Trophoblast cell (in vitro differentiated cells and primary cell): ENCODE data around the gene FYN.

ENCODE experiments used
- DNase-seq, 2 donors: peaks; one replicate each; pipeline ENCODE4 v3.0.0-alpha.2; 2016
- H2AFZ ChIP-seq: 2 replicates; pipeline ENCODE4 v1.6.1; 2013; ENCODE audit warnings: low read length, moderate library complexity, mild to moderate bottlenecking; ENCODE audit not compliant: insufficient read depth, poor library complexity
- H2AK5ac ChIP-seq: 2 replicates; pipeline ENCODE4 v1.6.1; 2013; ENCODE audit warnings: mild to moderate bottlenecking, low read length
- H2BK120ac ChIP-seq: 2 replicates; pipeline ENCODE4 v1.6.1; 2013; ENCODE audit warnings: low read length, mild to moderate bottlenecking, moderate library complexity; ENCODE audit not compliant: insufficient read depth, poor library complexity
- H2BK12ac ChIP-seq: 2 replicates; pipeline ENCODE4 v1.6.1; 2013; ENCODE audit warnings: mild to moderate bottlenecking, low read length, moderate library complexity
- H2BK5ac ChIP-seq: 2 replicates; pipeline ENCODE4 v1.6.1; 2013; ENCODE audit warnings: low read length, low read depth, moderate library complexity, mild to moderate bottlenecking; ENCODE audit not compliant: poor library complexity
- H3K14ac ChIP-seq: 2 replicates; pipeline ENCODE4 v1.6.1; 2013; ENCODE audit warnings: mild to moderate bottlenecking, low read length
- H3K18ac ChIP-seq: 2 replicates; pipeline ENCODE4 v1.6.1; 2013; ENCODE audit warnings: mild to moderate bottlenecking, low read length
- H3K23ac ChIP-seq: 2 replicates; pipeline ENCODE4 v1.6.1; 2013; ENCODE audit warnings: low read length
- H3K27ac ChIP-seq: 2 replicates; pipeline ENCODE4 v1.5.1; 2013; ENCODE audit warnings: low read depth, mild to moderate bottlenecking, inconsistent platforms, low read length, moderate library complexity
- H3K27me3 ChIP-seq: 2 replicates; pipeline ENCODE4 v1.6.1; 2013; ENCODE audit warnings: inconsistent platforms, mild to moderate bottlenecking, low read length, moderate library complexity; ENCODE audit not compliant: insufficient read depth
- H3K36me3 ChIP-seq, 2 experiments: 1 replicate in 1 of 2; 2 replicates in 1 of 2; pipeline ENCODE4 v1.6.1; 2013; ENCODE audit warnings: low read length in 2 of 2, mild to moderate bottlenecking in 2 of 2, moderate library complexity in 1 of 2; ENCODE audit not compliant: insufficient read depth in 2 of 2, control insufficient read depth in 1 of 2
- H3K4ac ChIP-seq: 2 replicates; pipeline ENCODE4 v1.6.1; 2013; ENCODE audit warnings: low read depth, mild to moderate bottlenecking, low read length, moderate library complexity
- H3K4me1 ChIP-seq, 2 experiments: 1 replicate in 1 of 2; 2 replicates in 1 of 2; pipeline ENCODE4 v1.6.1; 2013; ENCODE audit warnings: low read length in 2 of 2, mild to moderate bottlenecking in 2 of 2, moderate library complexity in 1 of 2; ENCODE audit not compliant: insufficient read depth in 2 of 2, control insufficient read depth in 1 of 2
- H3K4me2 ChIP-seq: 2 replicates; pipeline ENCODE4 v1.6.1; 2013; ENCODE audit warnings: inconsistent platforms, mild to moderate bottlenecking, low read length, moderate library complexity
- H3K4me3 ChIP-seq: 2 replicates; pipeline ENCODE4 v1.5.1; 2013; ENCODE audit warnings: mild to moderate bottlenecking, low read depth, low read length, inconsistent platforms
- H3K79me1 ChIP-seq: one replicate; pipeline ENCODE4 v1.6.1; 2013; ENCODE audit warnings: low read length
- H3K79me2 ChIP-seq: 2 replicates; pipeline ENCODE4 v1.6.1; 2013; ENCODE audit warnings: low read length, mild to moderate bottlenecking; ENCODE audit not compliant: control insufficient read depth, insufficient read depth, poor library complexity
- H3K9ac ChIP-seq: 2 replicates; pipeline ENCODE4 v1.6.1; 2013; ENCODE audit warnings: mild to moderate bottlenecking, low read length
- H3K9me3 ChIP-seq: 2 replicates; pipeline ENCODE4 v1.6.1; 2013; ENCODE audit warnings: low read depth, mild to moderate bottlenecking, control low read depth, inconsistent platforms, low read length; ENCODE audit not compliant: insufficient read depth
- H4K12ac ChIP-seq: 2 replicates; pipeline ENCODE4 v1.6.1; 2013; ENCODE audit warnings: low read depth, mild to moderate bottlenecking, low read length, moderate library complexity
- H4K8ac ChIP-seq: 2 replicates; pipeline ENCODE4 v1.6.1; 2013; ENCODE audit warnings: low read depth, mild to moderate bottlenecking, low read length, moderate library complexity
- H4K91ac ChIP-seq: one replicate; pipeline ENCODE4 v1.6.1; 2013; ENCODE audit warnings: low read depth, mild to moderate bottlenecking, low read length, moderate library complexity
- WGBS: extraction: QIAGEN DNeasy Blood & Tissue Kit; methylation state at CpG from one replicate; pipeline ENCODE4 v1.1.7; 2013; ENCODE audit warnings: missing lambda C conversion rate; ENCODE audit not compliant: insufficient read length, insufficient coverage; ENCODE audit errors: extremely low coverage; 5-methylcytosine and 5-hydroxymethylcytosine counted together

The FYN gene

DNA sequence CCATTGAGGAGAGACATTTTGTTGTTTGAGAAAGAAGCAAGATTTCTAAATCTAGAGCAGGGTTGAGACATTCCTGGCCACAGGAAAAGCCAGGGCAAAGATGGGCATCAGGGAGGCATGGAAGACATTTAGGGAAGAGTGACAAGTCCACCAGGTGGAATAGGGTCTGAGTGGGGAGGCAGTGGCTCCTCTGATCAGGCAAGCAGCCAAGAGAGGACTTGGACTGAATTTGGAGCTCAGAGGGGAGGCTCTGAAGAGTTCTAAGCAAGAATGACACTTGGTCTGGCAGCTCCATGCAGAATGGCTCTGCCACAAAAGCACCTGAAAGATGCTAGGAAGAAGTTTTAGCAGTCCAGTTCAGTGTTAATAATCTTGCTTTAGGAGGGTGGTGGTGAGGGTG is 120.8 kb downstream of the FYN start:
- H3K27me3 ChIP-seq, result no peaks in the 10 kb centered on the region
- no peak overlapping the region for H3K4me2 ChIP-seq
- H3K36me3 ChIP-seq, result peaks cover 0 to 2% of the 10 kb centered on the region in 2 experiments
- no peaks in the 10 kb centered on the region for H3K79me2 ChIP-seq
- H3K27ac ChIP-seq, result no peak overlapping the region
- H2BK120ac ChIP-seq, result no peak overlapping the region
- H2AK5ac ChIP-seq, result no peak overlapping the region
- H3K4me3 ChIP-seq, result no peak overlapping the region
- no peak overlapping the region for H3K14ac ChIP-seq
- DNase-seq, result no peak
- H2BK12ac ChIP-seq, result no peak overlapping the region
- H3K4ac ChIP-seq, result no peak overlapping the region
- H3K9ac ChIP-seq, result no peak overlapping the region
- no peak overlapping the region for H4K8ac ChIP-seq
- H4K91ac ChIP-seq, result no peak overlapping the region
- no peaks in the 10 kb centered on the region for H3K79me1 ChIP-seq
- no peak overlapping the region for H2AFZ ChIP-seq
- no peak overlapping the region for H2BK5ac ChIP-seq
- H3K23ac ChIP-seq, result no peak overlapping the region
- no peak overlapping the region for H4K12ac ChIP-seq
- no peak overlapping the region for H3K18ac ChIP-seq
- no peaks in the 10 kb centered on the region for H3K4me1 ChIP-seq
- no peaks in the 10 kb centered on the region for H3K9me3 ChIP-seq

GRCh38 chr6:111750753-111751673 is 122.2 kb downstream of the FYN start:
- Histone ChIP-seq H3K79me2 (no peaks in the 10 kb centered on the region), H3K4me1 (no peaks in the 10 kb centered on the region), H3K9ac (no peak overlapping the region), H2BK12ac (no peak overlapping the region), H3K79me1 (no peaks in the 10 kb centered on the region), H3K18ac (no peak overlapping the region), H2AFZ (no peak overlapping the region), H2BK120ac (no peak overlapping the region), H3K9me3 (no peaks in the 10 kb centered on the region), H3K4me3 (no peak overlapping the region), H2AK5ac (no peak overlapping the region), H3K36me3 (peaks cover 0 to 2% of the 10 kb centered on the region in 2 experiments), H3K4me2 (no peak overlapping the region), H3K4ac (no peak overlapping the region), H3K27me3 (no peaks in the 10 kb centered on the region), H2BK5ac (no peak overlapping the region), H3K14ac (no peak overlapping the region), H3K27ac (no peak overlapping the region), H4K12ac (no peak overlapping the region), H4K91ac (no peak overlapping the region), H3K23ac (no peak overlapping the region), H4K8ac (no peak overlapping the region)
- no peak for DNase-seq
- no CpG with 5 or more reads among the region's 6 CpGs for WGBS

DNA sequence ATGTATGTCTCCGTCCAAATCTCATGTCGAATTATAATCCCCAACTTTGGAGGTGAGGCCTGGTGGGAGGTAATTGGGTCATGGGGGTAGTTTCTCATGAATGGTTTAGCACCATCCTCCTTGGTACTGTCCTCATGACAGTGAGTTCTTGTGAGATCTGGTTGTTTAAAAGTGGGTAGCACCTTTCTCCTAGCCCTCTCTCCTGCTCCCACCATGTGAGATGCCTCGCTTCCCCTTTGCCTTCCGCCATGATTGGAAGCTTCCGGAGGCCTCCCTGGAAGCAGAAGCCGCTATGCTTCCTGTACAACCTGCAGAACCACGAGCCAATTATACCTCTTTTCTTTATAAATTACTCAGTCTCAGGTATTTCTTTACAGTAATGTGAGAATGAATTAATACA is 123.1 kb downstream of the FYN start:
- no peak overlapping the region for H3K23ac ChIP-seq
- no peak overlapping the region for H3K18ac ChIP-seq
- H3K4me2 ChIP-seq, result no peak overlapping the region
- H4K12ac ChIP-seq, result no peak overlapping the region
- H3K27ac ChIP-seq, result no peak overlapping the region
- no CpG with 5 or more reads among the region's 7 CpGs for WGBS
- no peaks in the 10 kb centered on the region for H3K79me2 ChIP-seq
- H2BK12ac ChIP-seq, result no peak overlapping the region
- no peak overlapping the region for H2AFZ ChIP-seq
- H3K79me1 ChIP-seq, result no peaks in the 10 kb centered on the region
- H3K14ac ChIP-seq, result no peak overlapping the region
- H3K9ac ChIP-seq, result no peak overlapping the region
- H3K4me1 ChIP-seq, result peaks cover 0 to 3% of the 10 kb centered on the region in 2 experiments
- no peaks in the 10 kb centered on the region for H3K9me3 ChIP-seq
- no peak overlapping the region for H2BK120ac ChIP-seq
- no peak overlapping the region for H2BK5ac ChIP-seq
- H4K91ac ChIP-seq, result no peak overlapping the region
- H3K27me3 ChIP-seq, result no peaks in the 10 kb centered on the region
- H3K4me3 ChIP-seq, result no peak overlapping the region
- peaks cover 0 to 2% of the 10 kb centered on the region in 2 experiments for H3K36me3 ChIP-seq
- no peak for DNase-seq
- no peak overlapping the region for H4K8ac ChIP-seq
- no peak overlapping the region for H3K4ac ChIP-seq
- no peak overlapping the region for H2AK5ac ChIP-seq

- H3K79me2 ChIP-seq, result no peaks in the 10 kb centered on the region
- no peaks in the 10 kb centered on the region for H3K9me3 ChIP-seq
- H3K18ac ChIP-seq, result no peak overlapping the region
- no peak overlapping the region for H2AK5ac ChIP-seq
- H3K14ac ChIP-seq, result no peak overlapping the region
- no peak overlapping the region for H2BK120ac ChIP-seq
- no peaks in the 10 kb centered on the region for H3K79me1 ChIP-seq
- no peak overlapping the region for H3K9ac ChIP-seq
- no peak overlapping the region for H4K8ac ChIP-seq
- H2BK12ac ChIP-seq, result no peak overlapping the region
- H3K4me1 ChIP-seq, result peaks cover 0 to 3% of the 10 kb centered on the region in 2 experiments
- no CpG with 5 or more reads among the region's 3 CpGs for WGBS
- no peak for DNase-seq
- no peaks in the 10 kb centered on the region for H3K36me3 ChIP-seq
- H3K4ac ChIP-seq, result no peak overlapping the region
- no peaks in the 10 kb centered on the region for H3K27me3 ChIP-seq
- no peak overlapping the region for H4K91ac ChIP-seq
- H3K27ac ChIP-seq, result no peak overlapping the region
- no peak overlapping the region for H4K12ac ChIP-seq
- no peak overlapping the region for H3K23ac ChIP-seq
- no peak overlapping the region for H3K4me3 ChIP-seq
- H2AFZ ChIP-seq, result no peak overlapping the region
- H2BK5ac ChIP-seq, result no peak overlapping the region
- no peak overlapping the region for H3K4me2 ChIP-seq
These were observed 125.0 kb downstream of the FYN start for GRCh38 chr6:111748231-111748647.
